Suppressor macrophage treated with lipopolysaccharide for 4 hours (primary cell): ENCODE results near the gene CCDC9B.

ENCODE experiments used
- DNase-seq: peaks from one replicate; pipeline ENCODE4 v3.0.0-alpha.2; 2020

CCDC9B gene

DNA sequence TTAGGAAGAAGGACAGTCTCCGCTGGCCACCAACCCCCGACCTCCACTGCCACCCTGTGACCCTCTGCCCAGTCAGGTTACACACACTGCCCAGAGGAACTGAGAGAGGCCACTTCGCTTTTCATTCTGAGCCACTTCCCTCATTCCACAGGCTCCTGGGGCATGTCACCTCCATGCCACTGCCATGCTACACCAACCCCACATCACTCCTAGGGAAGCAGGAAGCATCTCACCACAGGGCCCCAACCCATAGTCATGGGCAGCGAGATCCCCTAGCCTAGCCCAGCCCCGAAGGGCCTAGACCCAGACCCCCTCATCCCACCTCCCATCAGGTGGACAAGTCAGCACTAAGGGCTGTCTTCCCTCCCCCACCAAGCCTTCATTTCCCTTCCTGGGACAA, 34.4 kb downstream of the CCDC9B start:
- peak; percentile 67 for DNase-seq

DNA sequence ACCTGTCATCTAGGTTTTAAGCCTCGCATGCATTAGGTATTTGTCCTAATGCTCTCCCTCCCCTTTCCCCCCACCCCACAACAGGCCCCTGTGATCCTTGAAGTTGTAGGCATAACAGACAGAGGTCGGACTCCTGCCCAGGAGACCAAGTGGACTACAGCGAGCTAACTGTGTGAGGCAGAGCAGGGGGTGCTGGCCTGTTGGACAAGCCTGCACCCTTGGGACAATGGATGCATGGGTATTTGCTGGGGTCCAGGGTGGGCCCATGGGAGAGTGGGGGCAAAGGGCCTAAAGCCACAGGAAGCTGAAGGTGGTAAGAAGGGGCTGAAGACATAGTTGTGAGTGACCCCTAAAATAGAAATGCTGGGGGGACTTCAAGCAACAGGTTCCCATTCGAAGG, 35.5 kb downstream of the CCDC9B start:
- no peak for DNase-seq

DNA sequence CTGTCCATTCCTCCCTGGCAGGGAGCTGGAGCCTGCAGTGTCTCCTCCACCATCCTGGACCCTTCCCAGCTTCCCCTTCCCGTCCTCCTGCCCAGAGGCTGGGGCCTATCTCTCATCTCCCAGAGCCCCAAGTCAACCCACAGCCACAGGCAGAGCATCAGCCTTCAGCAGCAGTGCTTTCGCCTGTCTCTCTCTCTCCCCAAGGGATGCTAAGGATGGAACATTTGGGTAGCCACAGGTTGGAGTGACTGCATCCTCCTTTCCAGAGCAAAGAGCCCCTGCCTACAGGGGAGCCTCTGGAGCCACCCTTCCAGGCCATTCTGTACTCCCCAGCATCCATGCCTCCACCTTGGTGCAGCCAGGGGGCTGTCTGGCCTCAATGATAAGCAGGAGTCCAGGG, 37.2 kb downstream of the CCDC9B start:
- DNase-seq, result no peak

DNA sequence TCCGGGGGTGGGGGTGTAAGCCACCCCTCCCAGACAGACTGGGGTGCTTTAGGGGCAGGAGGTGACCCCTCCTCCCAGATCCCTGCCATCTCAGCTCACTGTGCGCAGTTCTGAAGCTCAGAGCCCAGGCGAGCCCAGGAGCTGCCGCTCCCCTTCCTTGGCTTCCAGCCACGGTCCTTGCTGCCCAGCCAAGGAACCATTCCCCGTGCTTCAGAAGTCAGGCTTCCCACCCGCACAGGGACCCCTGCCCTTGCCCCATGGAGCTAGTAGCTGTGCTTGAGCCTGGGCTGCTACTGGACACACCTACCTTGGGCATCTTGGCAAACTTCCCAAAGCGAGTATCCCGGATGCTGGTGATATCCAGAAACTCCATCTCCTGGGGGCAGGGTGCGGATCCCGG, 37.8 kb downstream of the CCDC9B start:
- DNase-seq, result no peak

DNA sequence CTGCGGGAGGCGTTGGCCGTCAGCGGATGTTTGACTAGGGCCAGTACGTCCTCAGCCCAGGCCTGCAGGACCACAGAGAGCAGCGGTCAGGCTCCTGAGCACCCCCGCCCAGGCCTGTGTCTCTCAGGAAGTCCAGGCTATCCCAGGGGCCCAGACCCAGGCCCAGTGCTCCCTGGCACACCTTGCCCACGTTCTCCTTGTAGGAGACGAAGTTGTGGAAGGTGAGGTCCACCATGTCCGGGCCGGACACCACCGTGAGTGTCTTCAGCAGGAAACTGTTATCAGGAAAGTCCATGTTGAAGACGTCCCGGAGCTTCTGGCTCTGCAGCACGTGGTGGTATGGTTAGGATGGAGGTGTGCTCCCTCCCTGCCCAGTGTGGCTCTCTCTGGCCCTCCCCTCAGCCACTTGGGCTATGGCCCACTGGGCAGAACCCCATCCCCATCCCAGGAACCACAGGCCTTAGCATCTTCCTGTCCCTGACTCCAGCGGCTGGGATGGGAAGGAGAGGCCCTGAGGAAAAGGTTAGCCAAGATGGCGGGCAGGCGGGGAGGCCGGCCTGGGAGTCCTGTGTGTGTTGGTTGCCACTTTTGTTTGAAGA, 38.4 kb downstream of the CCDC9B start:
- DNase-seq, result no peak

DNA sequence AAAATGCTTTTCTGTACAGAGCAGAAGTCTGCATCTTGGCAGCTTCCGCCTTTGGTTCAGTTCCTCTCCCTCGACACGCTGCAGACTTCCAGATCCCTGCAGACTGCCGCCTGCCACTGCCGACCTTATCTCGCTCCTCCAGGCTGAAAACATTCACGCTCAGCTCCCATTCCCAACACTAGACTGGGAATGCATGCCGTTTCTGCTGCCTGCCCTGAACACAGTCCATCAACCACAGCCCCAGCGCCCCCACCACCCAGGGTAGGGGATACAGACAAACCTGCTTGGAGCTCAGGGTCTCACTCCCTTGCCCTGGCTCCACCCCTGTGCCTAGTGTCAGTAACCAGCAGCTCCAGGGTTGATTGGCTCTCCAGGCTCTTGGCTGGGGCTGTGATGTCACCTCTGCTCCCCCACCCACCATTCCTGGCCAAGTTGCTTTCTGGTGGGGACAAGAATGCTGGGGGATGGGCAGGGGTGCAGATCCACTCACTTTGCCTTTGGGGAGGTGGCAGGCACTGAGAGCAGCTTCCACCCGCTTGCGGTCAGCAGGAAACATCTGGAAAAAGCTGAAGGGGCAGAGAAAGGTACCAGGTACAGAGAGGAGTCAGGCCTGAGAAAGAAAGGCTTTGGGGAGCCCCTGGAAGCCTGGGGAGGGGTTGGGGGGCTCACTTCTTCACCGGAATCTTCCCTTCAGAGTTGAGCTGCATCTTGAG, 39.1 kb downstream of the CCDC9B start:
- DNase-seq, result no peak

DNA sequence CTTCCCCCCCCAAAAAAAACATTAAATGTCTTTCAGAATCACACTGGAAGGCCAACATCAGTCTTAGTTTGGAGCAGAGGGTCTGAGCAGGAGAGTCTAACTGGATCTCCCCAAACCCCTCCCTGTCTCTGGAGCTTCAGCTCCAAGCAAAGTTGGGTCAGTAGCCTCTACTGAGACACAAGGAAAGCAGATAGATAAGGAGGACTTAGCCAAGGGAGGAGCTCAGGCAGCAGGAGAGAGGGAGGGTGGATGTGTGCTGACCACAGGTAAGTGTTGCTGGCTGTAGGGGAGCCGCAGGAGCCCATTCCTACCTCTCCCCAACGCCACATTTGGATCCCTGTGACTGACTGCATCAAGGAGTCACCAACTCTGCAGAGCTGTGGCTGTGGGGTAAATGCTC, 40.0 kb downstream of the CCDC9B start:
- DNase-seq, result no peak

DNA sequence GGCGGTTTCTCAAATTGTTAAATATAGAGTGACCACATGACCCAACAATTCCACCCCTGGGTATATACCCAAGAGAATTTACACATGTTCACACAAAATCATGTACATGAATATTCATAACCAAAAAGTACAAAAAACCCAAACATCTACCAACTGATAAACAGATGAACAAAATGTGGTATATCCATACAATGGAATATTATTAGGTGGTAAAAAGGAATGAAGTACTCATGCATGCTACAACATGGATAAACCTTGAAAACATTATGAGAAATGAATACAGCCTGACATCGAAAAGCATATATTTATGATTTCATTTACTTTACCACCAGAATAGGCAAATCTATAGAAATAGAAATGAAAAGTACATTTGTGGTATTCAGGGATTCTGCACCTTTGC, 40.4 kb downstream of the CCDC9B start:
- DNase-seq, result no peak

DNA sequence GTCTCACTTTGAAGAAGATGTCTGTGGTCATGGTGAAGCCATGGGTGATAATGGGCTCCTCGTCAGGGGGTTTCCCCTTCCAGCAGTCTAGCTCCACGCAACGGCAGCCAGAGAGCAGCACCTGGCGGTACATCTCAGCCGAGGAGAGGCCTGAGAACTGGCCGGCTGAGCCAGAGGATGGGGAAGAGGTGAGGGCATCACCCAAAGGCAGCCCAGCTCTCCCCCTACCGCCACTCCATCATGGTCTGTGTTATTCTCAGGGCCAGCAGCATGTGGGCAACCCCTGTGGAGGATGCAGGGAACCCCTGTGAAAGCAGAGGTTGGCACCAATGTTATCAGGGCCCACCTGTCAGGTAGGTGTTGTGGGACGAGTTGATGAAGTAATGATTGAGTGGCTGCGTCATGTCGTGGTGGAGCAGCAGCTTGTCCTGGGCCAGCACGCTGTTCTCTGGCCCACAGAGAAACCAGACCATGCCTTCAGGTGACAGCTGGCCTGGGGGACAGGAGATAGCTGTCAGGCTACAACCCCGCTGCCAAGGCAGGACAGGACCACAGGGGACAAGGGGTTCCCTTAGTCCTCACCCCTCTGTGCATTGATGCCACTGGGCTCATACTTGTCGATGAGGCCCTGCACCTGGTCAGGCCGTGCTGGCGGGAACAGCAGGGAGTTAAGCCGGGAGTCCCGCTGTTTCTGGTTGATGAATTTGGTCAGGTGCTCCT, 42.4 kb downstream of the CCDC9B start:
- no peak for DNase-seq

DNA sequence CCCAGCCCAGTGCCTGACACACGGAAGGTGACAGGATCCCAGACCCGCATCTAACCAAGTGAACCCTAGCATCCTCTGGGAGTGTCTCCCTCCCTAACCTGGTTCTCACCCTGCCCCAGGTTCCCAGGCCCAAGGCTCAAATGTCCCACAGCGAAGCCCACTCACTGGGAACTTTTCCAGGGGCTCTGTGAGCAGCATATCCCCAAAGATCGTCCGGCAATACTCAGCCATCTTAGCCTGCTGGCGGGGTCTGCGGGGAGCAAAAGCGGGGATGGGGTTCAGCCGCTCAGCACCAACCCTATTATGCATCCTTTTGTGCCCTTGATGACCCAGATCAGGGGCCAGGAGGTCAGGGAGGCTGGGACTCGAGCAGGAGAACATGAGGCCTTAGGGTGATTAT, 43.4 kb downstream of the CCDC9B start:
- DNase-seq, result no peak

DNA sequence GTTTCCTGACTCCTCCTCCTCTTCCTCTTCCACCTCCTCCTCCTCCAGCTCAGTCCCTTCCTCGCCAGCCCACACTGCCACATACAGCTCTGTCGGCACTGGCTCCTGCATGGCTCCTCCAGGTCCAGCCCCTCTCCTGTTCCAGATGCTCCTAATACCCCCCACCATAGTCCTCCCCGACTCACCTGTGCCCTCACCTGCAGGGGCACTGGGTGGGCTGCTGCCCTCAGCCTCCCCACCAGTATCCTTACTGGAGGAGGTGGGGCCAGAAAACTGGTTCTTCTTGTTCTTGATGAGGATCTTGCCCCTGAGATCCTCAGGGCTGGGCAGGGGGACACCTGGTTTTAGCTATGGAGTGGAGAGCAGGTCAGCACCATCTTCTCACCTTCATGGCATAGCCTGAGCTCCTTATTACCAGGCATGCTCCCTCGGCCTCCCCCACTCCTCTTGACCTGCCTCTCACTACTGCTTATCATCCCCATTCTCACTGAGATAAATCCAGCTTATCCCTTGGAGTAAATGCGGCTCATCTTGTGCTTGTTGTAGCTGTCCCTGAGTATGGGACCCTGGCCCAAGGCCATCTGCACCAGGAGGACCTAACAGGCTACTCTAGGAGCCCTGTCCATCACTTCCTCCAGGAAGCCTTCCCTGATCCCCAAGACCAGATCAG, 44.0 kb downstream of the CCDC9B start:
- no peak for DNase-seq

DNA sequence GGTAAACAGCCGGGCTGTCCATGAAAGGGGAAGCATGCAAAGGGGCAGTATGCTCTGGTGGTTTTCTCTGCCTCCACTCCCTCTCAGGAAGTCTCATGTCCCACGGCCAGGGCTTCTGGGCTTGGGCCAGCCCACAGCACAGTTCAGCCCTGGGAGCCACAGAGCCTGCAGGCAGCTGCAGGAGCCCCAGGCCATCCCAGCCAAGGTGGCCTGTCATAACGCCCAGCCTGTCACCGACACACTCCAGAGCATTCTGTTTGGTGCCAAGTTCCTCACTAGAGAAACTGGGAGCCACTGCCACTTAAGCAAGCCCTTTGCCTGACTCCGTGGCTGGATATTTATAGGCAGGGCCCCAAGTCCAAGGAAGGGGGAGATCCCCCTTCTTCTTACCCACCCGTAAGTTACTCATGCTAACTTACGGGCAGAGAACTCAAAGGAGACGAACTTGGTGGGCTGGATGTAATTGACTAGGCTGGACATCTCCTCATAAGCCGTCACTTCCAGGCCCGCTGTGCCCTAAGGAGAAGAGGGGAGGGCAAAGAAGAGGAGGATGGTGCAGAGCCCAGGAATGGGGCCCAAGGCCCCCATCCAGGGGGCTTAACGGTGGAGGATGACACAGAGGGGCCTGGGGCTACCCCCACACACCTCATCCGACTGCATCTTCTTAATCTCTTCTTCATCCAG, 44.7 kb downstream of the CCDC9B start:
- DNase-seq, result no peak

DNA sequence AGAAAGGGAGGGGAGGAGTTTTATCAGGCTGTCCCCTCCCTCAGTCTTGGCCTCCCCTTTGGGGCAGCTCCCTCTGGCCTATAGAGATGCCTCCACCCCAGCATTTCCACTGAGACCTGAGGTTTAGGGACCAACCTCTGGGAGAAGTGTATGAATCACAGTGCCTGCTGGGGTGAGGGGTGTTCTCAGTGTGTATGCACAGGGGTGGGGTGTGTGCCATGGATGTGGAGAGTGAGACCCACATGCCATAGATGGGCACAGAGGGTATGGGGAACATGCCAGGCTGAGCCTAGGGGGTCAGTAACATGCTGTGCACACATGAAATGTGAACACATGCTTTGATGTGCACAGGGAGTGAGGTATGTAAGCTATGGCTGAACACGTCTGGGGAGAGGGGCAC, 45.4 kb downstream of the CCDC9B start:
- DNase-seq, result no peak

DNA sequence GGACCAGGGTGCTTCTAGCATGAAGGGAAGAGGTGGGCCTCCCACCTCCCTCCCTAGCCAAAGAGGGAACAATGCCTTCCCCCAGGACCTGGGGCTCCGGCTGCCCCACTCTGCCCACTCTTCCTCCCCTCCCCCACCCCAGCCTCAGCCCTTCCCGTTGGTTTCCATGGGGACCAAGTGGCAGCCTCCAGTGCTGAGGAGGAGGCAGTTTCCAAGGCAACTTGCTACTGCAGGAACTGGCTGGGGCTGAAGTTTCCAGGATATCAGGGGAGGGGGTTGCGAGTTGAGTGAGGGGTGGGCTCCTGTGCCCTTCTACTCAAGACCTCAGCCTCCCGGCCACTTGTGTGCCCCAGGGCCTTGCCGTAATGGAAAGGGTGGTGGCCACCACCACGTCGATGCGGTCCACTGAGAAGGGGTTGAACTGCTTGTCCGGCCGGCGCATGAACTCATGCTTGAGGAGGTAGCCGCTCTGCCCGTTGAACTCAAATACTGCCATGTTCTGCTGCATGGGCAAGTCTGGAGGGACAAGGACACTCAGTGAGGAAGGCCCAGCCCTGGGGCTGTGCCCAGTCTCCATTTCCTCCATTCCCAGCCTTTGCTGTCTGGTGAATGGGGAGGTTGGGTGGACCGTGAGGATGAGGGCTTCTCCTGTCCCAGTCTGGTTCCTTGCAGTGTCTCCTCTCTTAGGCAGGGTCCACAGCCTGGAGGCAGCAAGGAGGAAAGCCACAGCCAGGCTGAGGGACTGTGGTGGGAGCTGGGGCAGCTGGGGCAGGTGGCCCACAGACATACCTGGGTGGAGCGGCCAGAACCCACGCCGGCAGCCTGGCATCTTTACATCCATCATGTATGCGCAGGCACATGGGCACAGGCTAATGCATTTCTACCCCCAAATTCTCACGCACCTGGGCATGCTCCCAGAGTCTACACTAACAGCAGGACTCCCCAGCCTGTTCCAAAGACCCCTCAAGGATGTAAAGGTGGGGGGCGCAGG, 46.5 kb downstream of the CCDC9B start:
- no peak for DNase-seq

DNA sequence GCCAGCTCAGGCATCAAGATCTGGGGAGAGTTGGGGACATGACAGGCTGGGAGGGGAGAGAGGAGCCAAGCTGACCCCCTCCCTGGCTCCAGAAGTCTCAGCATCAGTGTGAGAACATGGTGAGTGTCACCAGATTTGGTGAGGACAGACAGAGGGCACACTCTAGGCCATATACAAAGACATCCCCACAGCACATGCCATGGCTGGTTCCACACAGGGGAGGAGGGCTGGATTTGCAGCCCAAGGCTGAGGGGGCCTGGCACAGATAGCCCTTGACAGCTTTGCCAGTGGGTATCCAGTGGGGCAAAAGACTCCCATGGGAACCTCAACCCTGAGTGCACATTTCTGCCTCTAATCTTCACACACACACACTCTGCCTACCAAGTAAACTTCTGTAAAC, 47.7 kb downstream of the CCDC9B start:
- no peak for DNase-seq

DNA sequence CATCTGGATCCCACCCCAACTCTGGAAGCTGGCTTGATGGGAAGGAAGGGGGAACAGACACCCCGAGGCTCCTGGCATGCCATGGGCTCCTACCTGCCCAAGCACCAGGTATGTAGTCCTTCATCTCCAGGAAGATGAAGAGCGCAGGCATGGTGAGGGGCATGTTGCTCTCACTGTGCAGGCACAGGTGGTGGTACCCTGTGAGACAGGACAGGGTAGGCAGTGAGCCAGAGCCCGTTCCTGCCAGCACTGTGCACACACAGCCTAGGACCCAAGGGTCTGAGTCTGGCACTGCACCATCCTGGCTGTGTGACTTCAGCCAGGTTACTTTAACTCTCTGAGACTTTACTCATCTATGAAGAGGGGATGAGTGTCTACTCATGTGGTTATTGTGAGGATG, 48.5 kb downstream of the CCDC9B start:
- no peak for DNase-seq

DNA sequence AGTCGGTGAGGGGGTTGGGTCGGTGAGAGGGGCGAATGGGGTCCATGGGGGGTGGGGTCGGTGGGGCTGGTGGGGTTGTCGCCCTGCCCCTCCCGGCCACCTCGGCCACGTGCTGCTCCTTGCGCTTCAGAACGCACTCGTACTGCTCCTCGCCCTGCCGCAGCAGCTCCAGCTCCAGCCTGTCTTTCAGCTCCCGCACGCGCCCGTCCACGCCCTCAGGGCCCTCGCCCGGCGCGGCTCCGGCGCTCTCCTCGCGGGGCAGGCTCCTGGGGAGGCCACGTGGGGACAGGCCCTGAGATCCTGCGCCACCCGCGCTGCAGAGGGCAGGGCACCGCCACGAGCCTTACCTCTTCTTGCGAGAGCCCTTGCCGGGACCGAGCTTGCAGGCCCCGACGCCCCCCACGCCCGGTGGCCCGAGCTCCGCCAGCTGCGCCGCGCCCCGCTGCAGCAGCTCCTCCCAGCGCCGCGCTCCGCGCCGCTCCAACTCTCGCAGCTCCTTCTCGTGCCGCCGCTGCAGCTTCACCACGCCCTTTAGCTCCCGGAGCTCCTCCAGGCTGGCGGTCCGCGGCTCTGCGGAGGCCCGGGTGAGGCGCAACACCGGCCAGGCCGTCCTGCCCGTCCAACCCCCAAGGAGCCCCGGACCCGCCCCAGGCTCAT, 49.7 kb downstream of the CCDC9B start:
- no peak for DNase-seq

DNA sequence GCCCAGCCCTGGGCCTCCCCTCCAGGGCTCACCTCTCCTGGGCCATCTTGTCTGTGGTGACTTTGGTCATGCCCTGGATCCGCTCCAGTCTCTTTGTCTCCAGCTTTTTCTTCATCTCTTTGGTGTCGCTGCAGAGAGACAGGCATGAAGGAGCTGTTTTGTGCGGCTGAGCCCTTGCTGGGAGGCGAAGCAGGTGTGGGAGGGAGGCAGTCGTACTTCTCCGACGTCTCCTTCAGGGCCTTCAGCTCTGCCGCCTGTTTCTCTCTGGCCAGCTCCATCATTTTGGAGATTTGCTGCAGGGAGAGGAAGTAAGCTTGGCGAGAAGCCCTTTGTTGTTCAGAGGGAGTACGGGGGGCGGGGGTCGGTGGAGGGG, 50.2 kb downstream of the CCDC9B start:
- DNase-seq, result no peak

DNA sequence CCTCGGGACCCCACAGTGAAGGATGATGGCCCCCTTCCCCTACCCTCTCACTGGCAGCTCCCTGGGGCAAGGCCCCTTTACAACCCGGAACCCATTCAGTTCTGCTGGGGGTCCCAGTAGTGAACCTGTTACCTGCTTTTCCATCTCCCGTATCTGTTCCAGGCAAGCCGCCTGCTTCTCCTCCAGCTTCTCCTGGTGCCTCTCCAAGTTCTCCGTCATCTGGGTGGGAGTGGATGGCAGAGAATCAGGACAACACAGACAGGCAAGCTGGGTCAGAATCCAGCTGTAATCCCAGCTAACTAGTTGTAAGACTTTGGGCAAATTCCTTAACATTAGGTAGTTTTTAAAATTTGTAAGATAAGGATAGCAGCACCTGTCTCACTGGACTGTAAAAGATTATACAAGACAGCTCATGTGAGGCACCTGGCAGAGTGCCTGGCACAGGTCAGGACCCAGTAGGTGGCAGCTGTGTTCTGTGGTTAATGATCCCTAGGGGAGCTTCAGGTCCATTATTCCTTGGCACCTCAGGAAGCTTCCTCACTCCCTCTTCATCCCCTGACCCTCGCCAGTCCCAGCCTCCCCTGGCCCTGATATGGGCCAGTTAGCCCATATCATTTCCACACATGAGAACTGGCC, 51.5 kb downstream of the CCDC9B start:
- no peak for DNase-seq

DNA sequence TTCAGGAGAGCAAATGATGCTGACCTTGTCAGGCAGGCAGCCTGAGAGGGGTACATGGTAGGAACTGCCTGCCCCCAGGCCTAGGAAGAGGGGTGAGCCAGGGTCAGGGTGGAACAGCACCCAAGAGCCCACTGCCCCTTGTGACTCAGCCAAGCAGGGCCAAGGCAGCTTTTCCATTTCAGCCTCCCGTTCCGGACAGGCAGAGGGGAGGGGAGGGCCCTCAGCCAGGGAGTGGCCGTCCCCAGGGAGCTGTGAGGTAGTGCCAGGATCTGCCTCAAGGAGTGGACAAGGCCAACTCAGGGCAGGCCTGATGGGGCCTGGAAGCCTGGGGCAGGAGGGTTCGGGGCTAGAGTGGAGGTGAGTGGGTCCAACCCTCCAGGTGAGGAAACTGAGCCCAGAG, 52.8 kb downstream of the CCDC9B start:
- DNase-seq, result no peak

DNA sequence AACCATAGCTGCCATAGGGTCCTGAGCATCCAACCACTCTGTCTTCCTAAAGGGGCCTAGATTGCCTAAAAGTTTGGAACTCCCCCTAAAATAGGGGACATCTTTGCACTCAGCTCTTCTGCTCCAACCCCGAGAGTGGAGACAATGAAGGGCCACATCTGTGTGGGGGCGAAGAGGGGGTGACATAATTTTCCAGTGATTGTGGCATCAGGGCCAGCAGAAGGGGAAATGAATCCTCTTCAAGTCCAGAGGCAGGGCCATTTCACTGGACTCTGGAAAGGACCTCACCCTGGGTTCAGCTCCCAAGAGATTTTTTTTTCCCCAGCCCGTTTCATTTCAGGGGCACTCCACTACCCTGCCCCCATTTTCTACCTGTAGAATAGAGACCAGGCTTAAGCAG, 53.2 kb downstream of the CCDC9B start:
- peak; percentile 73 for DNase-seq
